A673 (cell line): Measurements from ENCODE around the gene XRCC6. TPM values are rescaled to one million over a fixed set of nuclear protein-coding genes. Genes with fewer than 3 reads are reported as not detected.

Experiments used
- BruUV-seq: library from RNA; stranded (reverse); fragments of 400-500 nt; replicated peaks from 2 replicates; lab custom pipeline; 2021; lab: Mats Ljungman, UMichigan
- CTCF ChIA-PET: fragments of 300-600 bp; sonication (Branson Sonifier 250); formaldehyde crosslinking; loops from one replicate; lab custom pipeline; 2022; ENCODE audit warnings: antibody characterized with exemption; lab: Charles Lee
- POLR2A ChIA-PET: fragments of 300-600 bp; sonication (Branson Sonifier 250); formaldehyde crosslinking; loops from one replicate; lab custom pipeline; 2022; ENCODE audit warnings: antibody characterized with exemption; ENCODE audit not compliant: low non-redundant PET; lab: Charles Lee
- DNase-seq: peaks from one replicate; pipeline ENCODE4 v3.0.0-alpha.2; 2015; ENCODE audit warnings: low spot score
- H3K27ac ChIP-seq: fragments of 200-600 bp; sonication (generic); 2 replicates; pipeline ENCODE4 v1.5.1; 2016; ENCODE audit warnings: mixed run types, low read depth, mild to moderate bottlenecking, mixed read lengths, antibody characterized with exemption, low read length; ENCODE audit not compliant: poor library complexity, severe bottlenecking
- H3K27me3 ChIP-seq: fragments of 200-600 bp; sonication (generic); replicated peaks from 2 replicates; pipeline ENCODE4 v1.6.1; 2017; ENCODE audit warnings: mixed run types, low read depth, mild to moderate bottlenecking, mixed read lengths, antibody characterized with exemption, low read length; ENCODE audit not compliant: insufficient read depth, poor library complexity
- H3K36me3 ChIP-seq: fragments of 200-600 bp; sonication (generic); 2 replicates; pipeline ENCODE4 v1.6.1; 2016; ENCODE audit warnings: mixed run types, mild to moderate bottlenecking, mixed read lengths, antibody characterized with exemption, low read length; ENCODE audit not compliant: insufficient read depth, poor library complexity, severe bottlenecking
- H3K4me1 ChIP-seq: fragments of 200-600 bp; sonication (generic); 2 replicates; pipeline ENCODE4 v1.6.1; 2017; ENCODE audit warnings: mixed run types, mild to moderate bottlenecking, mixed read lengths, antibody characterized with exemption, low read length; ENCODE audit not compliant: insufficient read depth, poor library complexity, severe bottlenecking
- H3K4me3 ChIP-seq: fragments of 200-600 bp; sonication (generic); 2 replicates; pipeline ENCODE4 v1.5.1; 2016; ENCODE audit warnings: low read depth, mixed run types, mild to moderate bottlenecking, mixed read lengths, low read length; ENCODE audit not compliant: poor library complexity, severe bottlenecking
- H3K9me3 ChIP-seq: fragments of 200-600 bp; sonication (generic); 2 replicates; pipeline ENCODE4 v1.6.1; 2016; ENCODE audit warnings: mixed run types, low read depth, mild to moderate bottlenecking, mixed read lengths, antibody characterized with exemption, low read length; ENCODE audit not compliant: poor library complexity, severe bottlenecking
- CTCF ChIP-seq: fragments of 300-800, 200-600 bp; sonication (generic); conservative IDR thresholded peaks from 2 replicates; pipeline ENCODE4 v1.5.1; 2017; ENCODE audit warnings: low read depth, mild to moderate bottlenecking, antibody characterized with exemption, low read length, moderate library complexity, mixed read lengths
- EZH2 ChIP-seq: fragments of 200-600 bp; sonication (generic); IDR thresholded peaks from 2 replicates; pipeline ENCODE4 v1.6.1; 2017; ENCODE audit warnings: borderline replicate concordance, low read depth, mild to moderate bottlenecking, mixed read lengths, antibody characterized with exemption, low read length; ENCODE audit not compliant: poor library complexity, severe bottlenecking
- intact Hi-C: fragments of 100-400 bp; cut with micrococcal nuclease; formaldehyde crosslinking; loops from one replicate; pipeline ENCODE4 v1.10.0; 2022; ENCODE audit not compliant: unreplicated experiment
- total RNA-seq: library from RNA; stranded (reverse); gene quantifications from 2 replicates; pipeline ENCODE4 v1.2.3, GENCODE V29; 2021

XRCC6 gene
- total RNA-seq, 1 experiment from 2014 or later, result 558 TPM

- DNase-seq, result no peak
- Histone ChIP-seq H3K27me3 (no peaks in the 10 kb centered on the region), H3K36me3 (peaks cover 88% of the 10 kb centered on the region), H3K9me3 (no peaks in the 10 kb centered on the region), H3K4me3 (no peak overlapping the region), H3K27ac (no peak overlapping the region), H3K4me1 (peaks cover 15% of the 10 kb centered on the region)
- TF ChIP-seq CTCF (no peak), EZH2 (no peak)
- no TSS peak for BruUV-seq
- ChIA-PET POLR2A (no interaction called here), CTCF (no interaction called here)
- intact Hi-C loops, result no loop called here
Observed at GRCh38 chr22:41659941-41660340, 38.8 kb downstream of the XRCC6 start.

- Histone ChIP-seq H3K9me3 (no peaks in the 10 kb centered on the region), H3K36me3 (peaks cover 90% of the 10 kb centered on the region), H3K27me3 (no peaks in the 10 kb centered on the region), H3K4me1 (peaks cover 15% of the 10 kb centered on the region), H3K4me3 (no peak overlapping the region), H3K27ac (no peak overlapping the region)
- BruUV-seq, result no TSS peak
- no peak for TF ChIP-seq CTCF
- TF ChIP-seq EZH2, result no peak
- DNase-seq, result no peak
- CTCF ChIA-PET, result no interaction called here
- intact Hi-C loops, result no loop called here
- POLR2A ChIA-PET, result no interaction called here
Observed at GRCh38 chr22:41660416-41660815, 39.3 kb downstream of the XRCC6 start.

- TF ChIP-seq EZH2 (no peak), CTCF (no peak)
- Histone ChIP-seq H3K27ac (no peak overlapping the region), H3K4me3 (no peak overlapping the region), H3K9me3 (no peaks in the 10 kb centered on the region), H3K27me3 (no peaks in the 10 kb centered on the region), H3K4me1 (peaks cover 11% of the 10 kb centered on the region), H3K36me3 (peaks cover 85% of the 10 kb centered on the region)
- ChIA-PET POLR2A (no interaction called here), CTCF (no interaction called here)
- DNase-seq, result no peak
- BruUV-seq, result no TSS peak
- intact Hi-C loops, result no loop called here
Observed at GRCh38 chr22:41661088-41661487, 40.0 kb downstream of the XRCC6 start.
